Heart left ventricle (tissue), 16 donors: ENCODE measurements around the gene CCDC112. TPM values are rescaled to one million over a fixed set of nuclear protein-coding genes. Genes with fewer than 3 reads are reported as not detected.

ENCODE experiments used
- ATAC-seq, 4 donors: fragments of 200-7000 bp; cut with Tn5 transposase; one replicate each; pipeline ENCODE4 v1.9.1; 2020 to 2022; ENCODE audit warnings: moderate library complexity in 4 of 4, mild to moderate bottlenecking in 3 of 4, moderate number of reproducible peaks in 1 of 4
- DNase-seq, 5 donors: peaks; one replicate each; pipeline ENCODE4 v3.0.0-alpha.2; 2020
- H3K27ac ChIP-seq, 12 donors: fragments of 200-600 bp; sonication (generic) in 4 of 12; one replicate each; pipeline versions ENCODE4 v1.5.0 to v1.8.0; 2016 to 2022; ENCODE audit warnings: mild to moderate bottlenecking in 2 of 12
- H3K27me3 ChIP-seq, 9 donors: fragments of 200-600 bp; sonication (generic) in 2 of 9; one replicate each; pipeline versions ENCODE4 v1.5.1 to v1.8.0; 2016 to 2022; ENCODE audit warnings: mild to moderate bottlenecking in 3 of 9
- H3K36me3 ChIP-seq, 9 donors: fragments of 200-600 bp; sonication (generic) in 2 of 9; one replicate each; pipeline versions ENCODE4 v1.5.0 to v1.8.0; 2018 to 2022; ENCODE audit warnings: mild to moderate bottlenecking in 2 of 9
- H3K4me1 ChIP-seq, 12 donors: fragments of 200-600 bp; sonication (generic) in 4 of 12; one replicate each; pipeline versions ENCODE4 v1.5.0 to v1.8.0; 2016 to 2022; ENCODE audit warnings: mild to moderate bottlenecking in 3 of 12
- H3K4me3 ChIP-seq, 12 donors: fragments of 200-600 bp; sonication (generic) in 4 of 12; one replicate each; pipeline versions ENCODE4 v1.5.0 to v1.8.0; 2017 to 2022; ENCODE audit warnings: mild to moderate bottlenecking in 9 of 12, moderate library complexity in 4 of 12
- H3K9me3 ChIP-seq, 12 donors: fragments of 200-600 bp; sonication (generic) in 4 of 12; one replicate each; pipeline versions ENCODE4 v1.5.0 to v1.8.0; 2016 to 2022; ENCODE audit warnings: mild to moderate bottlenecking in 1 of 12
- POLR2A ChIP-seq, 2 donors: fragments of 450-650 bp; IDR thresholded peaks; one replicate each; pipeline ENCODE4 v1.6.1; 2017; ENCODE audit warnings: antibody characterized with exemption in 2 of 2, mild to moderate bottlenecking in 2 of 2, moderate library complexity in 2 of 2
- WGBS, 4 donors: extraction: QIAGEN DNeasy Blood & Tissue Kit in 2 of 4; methylation state at CpG; one replicate each; pipeline versions ENCODE4 v1.1.5 to v1.1.7; 2013 to 2018; 5-methylcytosine and 5-hydroxymethylcytosine counted together
- intact Hi-C, 10 donors: fragments of 100-400 bp; cut with DNase I; formaldehyde crosslinking; loops; one replicate each; pipeline versions ENCODE4 v1.11.1 to v1.14.2; 2022
- polyA plus RNA-seq, 2 donors: library from polyadenylated mRNA; stranded (reverse); fragments of 200-250 nt; gene quantifications; one replicate each; pipeline ENCODE4 v1.2.3, GENCODE V29; 2013
- total RNA-seq, 9 donors: library from RNA; depleted of rRNA in 2 of 9; stranded (reverse); fragments of >200 nt in 2 of 9; fragmentation: NEBNext Ultra II Directional in 3 of 9; extraction: Animal tissue kit (Norgen Biotek cat#: 25700) in 3 of 9; gene quantifications; one replicate each; pipeline versions ENCODE4 v1.1.0 to v1.2.4, GENCODE V29; 2016 to 2023
- TF ChIP-seq, protein P1 (sequence below), 12 donors: fragments of 200-600 bp; sonication (generic) in 4 of 12; IDR thresholded peaks; one replicate each; pipeline versions ENCODE4 v1.5.0 to v1.8.0; 2018 to 2022; ENCODE audit warnings: antibody characterized with exemption in 12 of 12, mild to moderate bottlenecking in 5 of 12
- donor health status: ischemic (EF 13 %, LVEDD 7.1; RV severe dilation, severe dysfunction).
- donor health status: healthy with polysubstance abuse.
- donor health status: DM: no; HTN: yes; CAD: no.
- donor health status: DM: no; HTN: no; CAD: no.
- donor health status: ischemic (EF 25% LVEDD 6.9; RV normal size, moderate dysfunction).
- donor health status: ischemic (EF 25% LVEDD 5.7; RV mildly dilated, moderate dysfunction).
- donor health status: healthy.
- donor health status: DM: yes; HTN: yes; CAD: no.
- donor health status: ischemic (EF 35%, LVEDD 5.7; RV mildly dilated, moderate dysfunction).
- donor health status: nonischemic (EF 11% LVEDD 7.7; RV severe dilation, severe dysfunction).
- donor health status: DM: yes; HTN: yes; CAD: no.
- donor health status: PGD.
- donor health status: ischemic (EF 29% LVEDD 5.4; RV normal size, mild dysfunction).
- donor health status: nonischemic (EF 23%, LVEDD 6.1; RV moderate dilation, normal function).

CCDC112 gene
- total and polyA plus RNA-seq, 11 donors: 3.6 to 8.4 (median 5.6) TPM

GRCh38 chr5:115243412-115243811, 53.0 kb downstream of the CCDC112 start:
- TF ChIP-seq, protein P1, sequence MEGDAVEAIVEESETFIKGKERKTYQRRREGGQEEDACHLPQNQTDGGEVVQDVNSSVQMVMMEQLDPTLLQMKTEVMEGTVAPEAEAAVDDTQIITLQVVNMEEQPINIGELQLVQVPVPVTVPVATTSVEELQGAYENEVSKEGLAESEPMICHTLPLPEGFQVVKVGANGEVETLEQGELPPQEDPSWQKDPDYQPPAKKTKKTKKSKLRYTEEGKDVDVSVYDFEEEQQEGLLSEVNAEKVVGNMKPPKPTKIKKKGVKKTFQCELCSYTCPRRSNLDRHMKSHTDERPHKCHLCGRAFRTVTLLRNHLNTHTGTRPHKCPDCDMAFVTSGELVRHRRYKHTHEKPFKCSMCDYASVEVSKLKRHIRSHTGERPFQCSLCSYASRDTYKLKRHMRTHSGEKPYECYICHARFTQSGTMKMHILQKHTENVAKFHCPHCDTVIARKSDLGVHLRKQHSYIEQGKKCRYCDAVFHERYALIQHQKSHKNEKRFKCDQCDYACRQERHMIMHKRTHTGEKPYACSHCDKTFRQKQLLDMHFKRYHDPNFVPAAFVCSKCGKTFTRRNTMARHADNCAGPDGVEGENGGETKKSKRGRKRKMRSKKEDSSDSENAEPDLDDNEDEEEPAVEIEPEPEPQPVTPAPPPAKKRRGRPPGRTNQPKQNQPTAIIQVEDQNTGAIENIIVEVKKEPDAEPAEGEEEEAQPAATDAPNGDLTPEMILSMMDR (IDR thresholded peaks at IDR 0.05): no peak
- no peak for TF ChIP-seq POLR2A (IDR thresholded peaks at IDR 0.05)

GRCh38 chr5:115241881-115242642, 54.4 kb downstream of the CCDC112 start:
- DNase-seq: no peak
- Histone ChIP-seq H3K27ac (no peak overlapping the region), H3K4me1 (peaks cover 0 to 27% (median 11%) of the 10 kb centered on the region in 12 donors), H3K36me3 (peaks cover 0 to 47% (median 33%) of the 10 kb centered on the region in 9 donors), H3K27me3 (no peaks in the 10 kb centered on the region), H3K4me3 (no peak overlapping the region), H3K9me3 (no peaks in the 10 kb centered on the region)
- intact Hi-C loops: loop anchor here in 4 of 10 donors (5.0 to 10.0 kb wide), 4 partner anchors 145 to 1637 kb away; no protein-coding TSS in a partner anchor
- 45 to 51% (median 48%) methylated on average over 4 of the region's 4 CpGs for WGBS, 4 donors
- peak in 1 of 4 donors; percentile 45 for ATAC-seq
- TF ChIP-seq, protein P1 (IDR thresholded peaks at IDR 0.05): no peak
- TF ChIP-seq POLR2A (IDR thresholded peaks at IDR 0.05): no peak

More at GRCh38 chr5:115243412-115243811, 53.0 kb downstream of the CCDC112 start:
- Histone ChIP-seq H3K4me1 (peaks cover 0 to 27% (median 11%) of the 10 kb centered on the region in 12 donors), H3K27ac (no peak overlapping the region), H3K9me3 (no peaks in the 10 kb centered on the region), H3K4me3 (no peak overlapping the region), H3K27me3 (no peaks in the 10 kb centered on the region), H3K36me3 (peaks cover 0 to 40% (median 26%) of the 10 kb centered on the region in 9 donors)
- ATAC-seq (no peak), DNase-seq (no peak)
- intact Hi-C loops: loop anchor here in 4 of 10 donors (5.0 to 10.0 kb wide), 4 partner anchors 146 to 1639 kb away; no protein-coding TSS in a partner anchor

- H3K4me3 ChIP-seq: no peak overlapping the region
- no peak for ATAC-seq
- TF ChIP-seq, protein P1 (IDR thresholded peaks at IDR 0.05): no peak
- TF ChIP-seq POLR2A (IDR thresholded peaks at IDR 0.05): no peak
- intact Hi-C loops: no loop called here
- H3K36me3 ChIP-seq: peaks cover 0 to 84% (median 70%) of the 10 kb centered on the region in 9 donors
- 84 to 89% (median 87%) methylated on average over 3 of the region's 3 CpGs for WGBS, 4 donors
- DNase-seq: no peak
- no peaks in the 10 kb centered on the region for H3K27me3 ChIP-seq
- H3K27ac ChIP-seq: no peak overlapping the region
- peaks cover 0 to 5% (median 0%) of the 10 kb centered on the region in 12 donors for H3K4me1 ChIP-seq
- H3K9me3 ChIP-seq: no peaks in the 10 kb centered on the region
Observed at GRCh38 chr5:115237066-115237465, 59.4 kb downstream of the CCDC112 start.

GRCh38 chr5:115236599-115236998, 59.9 kb downstream of the CCDC112 start:
- no peak overlapping the region for H3K27ac ChIP-seq
- intact Hi-C loops: no loop called here
- no peak overlapping the region for H3K4me3 ChIP-seq
- ATAC-seq: no peak
- H3K4me1 ChIP-seq: peaks cover 0 to 2% (median 0%) of the 10 kb centered on the region in 12 donors
- H3K9me3 ChIP-seq: no peaks in the 10 kb centered on the region
- H3K36me3 ChIP-seq: peaks cover 0 to 88% (median 74%) of the 10 kb centered on the region in 9 donors
- WGBS, 4 donors: 95 to 96% (median 95%) methylated on average over 2 of the region's 2 CpGs
- DNase-seq: no peak
- no peak for TF ChIP-seq POLR2A (IDR thresholded peaks at IDR 0.05)
- TF ChIP-seq, protein P1 (IDR thresholded peaks at IDR 0.05): no peak
- H3K27me3 ChIP-seq: no peaks in the 10 kb centered on the region
